Gastrocnemius medialis (tissue), 4 donors: ENCODE results near the gene FAM8A1.

Experiments used
- CTCF ChIP-seq, 5 experiments: fragments of 450-650 bp in 3 of 5; fragments of 200-600 bp in 2 of 5; sonication (generic) in 2 of 5; IDR thresholded peaks in 4 of 5; conservative IDR thresholded peaks in 1 of 5; 1 replicate in 4 of 5; 2 replicates in 1 of 5; pipeline ENCODE4 v1.5.1; 2016 to 2019; ENCODE audit warnings: antibody characterized with exemption in 5 of 5, mild to moderate bottlenecking in 3 of 5, moderate library complexity in 3 of 5
- POLR2A ChIP-seq, 2 donors: fragments of 450-650 bp; IDR thresholded peaks; one replicate each; pipeline ENCODE4 v1.6.1; 2017; ENCODE audit warnings: antibody characterized with exemption in 2 of 2, mild to moderate bottlenecking in 2 of 2, moderate library complexity in 2 of 2

GRCh38 chr6:17551383-17551958 is 48.6 kb upstream of the FAM8A1 start:
- no peak for TF ChIP-seq CTCF (IDR thresholded peaks at IDR 0.05 in 4 of 5, conservative IDR thresholded peaks at IDR 0.05 in 1 of 5)
- TF ChIP-seq POLR2A (IDR thresholded peaks at IDR 0.05) = no peak
